GM12878 (cell line): ENCODE results near the gene NHS. TPM values are rescaled to one million over a fixed set of nuclear protein-coding genes. Genes with fewer than 3 reads are reported as not detected.

Experiments used
- ATAC-seq: fragments of 200-7000 bp; cut with Tn5 transposase; 3 replicates; pipeline ENCODE4 v1.9.1; 2020; ENCODE audit warnings: mild to moderate bottlenecking, moderate library complexity
- BruUV-seq: library from RNA; stranded (reverse); fragments of 400-500 nt; replicated peaks from 2 replicates; lab custom pipeline; 2021; lab: Mats Ljungman, UMichigan
- CTCF ChIA-PET: fragments of 300-600 bp; sonication (Branson Sonifier 250); formaldehyde crosslinking; extraction: SDS; loops from one replicate; lab custom pipeline; 2021; ENCODE audit warnings: inconsistent platforms; lab: Yijun Ruan, JAX
- POLR2A ChIA-PET: fragments of 350-600 bp; formaldehyde crosslinking; extraction: SDS; loops from one replicate; lab custom pipeline; 2021; ENCODE audit warnings: inconsistent platforms; lab: Charles Lee
- RAD21 ChIA-PET: fragments of 300-600 bp; sonication (Branson Sonifier 250); formaldehyde crosslinking; loops from one replicate; lab custom pipeline; 2023; ENCODE audit warnings: antibody characterized with exemption; ENCODE audit not compliant: unreplicated experiment; lab: Charles Lee
- SMC1A ChIA-PET: fragments of 300-600 bp; sonication (Branson Sonifier 250); formaldehyde crosslinking; loops from one replicate; lab custom pipeline; 2023; ENCODE audit not compliant: unreplicated experiment, uncharacterized antibody; lab: Charles Lee
- DNase-seq: peaks from one replicate; pipeline ENCODE4 v3.0.0-alpha.2; 2011; ENCODE audit warnings: low read depth, low spot score
- FAIRE-seq: peaks from 3 replicates; lab custom pipeline; 2011; peaks lifted over from hg19 to GRCh38; lab: Jason Lieb, UNC
- H2AFZ ChIP-seq: 2 replicates; pipeline ENCODE4 v1.6.0; 2011; ENCODE audit warnings: low read depth, low read length, control low read depth; ENCODE audit not compliant: control insufficient read depth
- H3K27ac ChIP-seq: 2 replicates; pipeline ENCODE4 v1.5.1; 2011; ENCODE audit warnings: control low read depth; ENCODE audit not compliant: control insufficient read depth, insufficient read depth
- H3K27me3 ChIP-seq, 2 experiments: replicated peaks in 1 of 2; 2 replicates each; pipeline versions ENCODE4 v1.6.0 to v1.6.1; 2011; ENCODE audit warnings: low read length in 1 of 2; ENCODE audit not compliant: control insufficient read depth in 2 of 2, insufficient read depth in 2 of 2
- H3K36me3 ChIP-seq, 2 experiments: 2 replicates each; pipeline ENCODE4 v1.5.1; 2011; ENCODE audit warnings: low read length in 1 of 2; ENCODE audit not compliant: control insufficient read depth in 2 of 2, insufficient read depth in 2 of 2
- H3K4me1 ChIP-seq: 2 replicates; pipeline ENCODE4 v1.6.1; 2011; ENCODE audit warnings: mild to moderate bottlenecking, low read length, moderate library complexity, mixed read lengths; ENCODE audit not compliant: control insufficient read depth, insufficient read depth
- H3K4me2 ChIP-seq: 2 replicates; pipeline ENCODE4 v1.6.0; 2011; ENCODE audit warnings: control low read depth; ENCODE audit not compliant: control insufficient read depth, insufficient read depth
- H3K4me3 ChIP-seq: fragments of 200-600 bp; sonication (generic); 2 replicates; pipeline ENCODE4 v1.5.1; 2016
- H3K79me2 ChIP-seq: 2 replicates; pipeline ENCODE4 v1.6.0; 2011; ENCODE audit warnings: low read length; ENCODE audit not compliant: control insufficient read depth, insufficient read depth
- H3K9ac ChIP-seq: 2 replicates; pipeline ENCODE4 v1.8.0; 2011; ENCODE audit warnings: low read length, control low read depth, mixed read lengths; ENCODE audit not compliant: control insufficient read depth, insufficient read depth
- H3K9me3 ChIP-seq: replicated peaks from 3 replicates; pipeline ENCODE4 v1.5.1; 2011; ENCODE audit warnings: mild to moderate bottlenecking, low read length; ENCODE audit not compliant: control insufficient read depth, insufficient read depth
- H4K20me1 ChIP-seq: 2 replicates; pipeline ENCODE4 v1.6.0; 2011; ENCODE audit not compliant: control insufficient read depth, insufficient read depth
- BCL11A ChIP-seq: IDR thresholded peaks from 2 replicates; pipeline ENCODE4 v1.6.1; 2011; ENCODE audit warnings: low read depth, low read length
- CHD2 ChIP-seq: IDR thresholded peaks from 2 replicates; pipeline ENCODE4 v1.6.1; 2011; ENCODE audit warnings: low read depth, low read length, improper control_type of control experiment, borderline replicate concordance
- CREM ChIP-seq: IDR thresholded peaks from 2 replicates; pipeline ENCODE4 v1.6.1; 2014; ENCODE audit warnings: antibody characterized with exemption, low read depth
- E2F8 ChIP-seq: fragments of 450-650 bp; IDR thresholded peaks from 2 replicates; pipeline ENCODE4 v1.6.1; 2018; ENCODE audit warnings: mild to moderate bottlenecking, low read depth, moderate library complexity; ENCODE audit not compliant: partially characterized antibody
- IKZF2 ChIP-seq, 2 experiments: fragments of 450-650 bp; IDR thresholded peaks; 2 replicates each; pipeline ENCODE4 v1.6.1; 2017; ENCODE audit warnings: mild to moderate bottlenecking in 2 of 2, moderate library complexity in 2 of 2
- JUND ChIP-seq: IDR thresholded peaks from 2 replicates; pipeline ENCODE4 v1.6.1; 2012; ENCODE audit warnings: low read depth, mild to moderate bottlenecking, low read length, improper control_type of control experiment, moderate library complexity
- NFYA ChIP-seq: IDR thresholded peaks from 2 replicates; pipeline ENCODE4 v1.6.1; 2011; ENCODE audit warnings: low read depth, mild to moderate bottlenecking, low read length, improper control_type of control experiment, borderline replicate concordance
- NR2C1 ChIP-seq: fragments of 450-650 bp; IDR thresholded peaks from 2 replicates; pipeline ENCODE4 v1.6.1; 2017; ENCODE audit warnings: antibody characterized with exemption, mild to moderate bottlenecking, moderate library complexity
- PAX5 ChIP-seq: IDR thresholded peaks from 2 replicates; pipeline ENCODE4 v1.6.1; 2011; ENCODE audit warnings: low read depth, low read length, borderline replicate concordance
- RAD51 ChIP-seq: fragments of 450-650 bp; IDR thresholded peaks from 2 replicates; pipeline ENCODE4 v1.6.1; 2016; ENCODE audit warnings: moderate library complexity, mild to moderate bottlenecking, inconsistent platforms
- REST ChIP-seq: IDR thresholded peaks from 2 replicates; pipeline ENCODE4 v1.6.1; 2012; ENCODE audit warnings: mild to moderate bottlenecking, low read depth, low read length
- SMAD1 ChIP-seq: fragments of 450-650 bp; IDR thresholded peaks from 2 replicates; pipeline ENCODE4 v1.6.1; 2018; ENCODE audit warnings: mild to moderate bottlenecking, low read depth; ENCODE audit not compliant: partially characterized antibody
- SP1 ChIP-seq: IDR thresholded peaks from one replicate; pipeline ENCODE4 v1.6.1; 2011; ENCODE audit warnings: low read depth, low read length
- SPI1 ChIP-seq: IDR thresholded peaks from 2 replicates; pipeline ENCODE4 v1.6.1; 2011; ENCODE audit warnings: low read depth, mild to moderate bottlenecking, low read length, moderate library complexity, borderline replicate concordance; ENCODE audit not compliant: insufficient read depth
- SUPT20H ChIP-seq: IDR thresholded peaks from 2 replicates; pipeline ENCODE4 v1.6.1; 2011; ENCODE audit warnings: low read depth, mild to moderate bottlenecking, low read length, moderate library complexity, borderline replicate concordance; ENCODE audit not compliant: control insufficient read depth
- WRNIP1 ChIP-seq: IDR thresholded peaks from 2 replicates; pipeline ENCODE4 v1.6.1; 2011; ENCODE audit warnings: low read depth, low read length, improper control_type of control experiment, borderline replicate concordance
- WGBS: methylation state at CpG from one replicate; pipeline ENCODE4 v1.1.6; 2016; ENCODE audit warnings: low lambda C conversion rate; ENCODE audit not compliant: insufficient replicate concordance, insufficient coverage; ENCODE audit errors: missing lambda C conversion rate; 5-methylcytosine and 5-hydroxymethylcytosine counted together
- in situ Hi-C: fragments of 300-500 bp; cut with MboI; formaldehyde crosslinking; loops from 9 replicates; pipeline ENCODE4 v1.14.3; 2018; ENCODE audit warnings: mixed read lengths
- intact Hi-C: fragments of 100-400 bp; cut with micrococcal nuclease; formaldehyde crosslinking; loops from one replicate; pipeline ENCODE4 v1.14.2; 2022; ENCODE audit not compliant: unreplicated experiment
- polyA plus RNA-seq, 11 experiments: library from polyadenylated mRNA; depleted of rRNA in 4 of 11; unstranded in 6 of 11; stranded (reverse) in 5 of 11; fragments of >200 nt; fragmentation: Nextera tagmentation in 4 of 11; fragmentation: Illumina TruSeq in 1 of 11; extraction: Ambion mirVana in 4 of 11; extraction: Trizol in 1 of 11; gene quantifications; 1 replicate in 1 of 11; 2 replicates in 10 of 11; pipeline versions ENCODE4 v1.2.1 to v1.2.3, GENCODE V29; 2011 to 2016; ENCODE audit warnings: inconsistent platforms in 2 of 11, missing spikeins in 2 of 11, low read depth in 1 of 11
- total RNA-seq, 4 experiments: library from RNA; depleted of rRNA in 3 of 4; stranded (reverse); fragments of >200 nt in 3 of 4; fragmentation: Illumina TruSeq in 1 of 4; extraction: Trizol in 1 of 4; gene quantifications; 2 replicates each; pipeline versions ENCODE4 v1.2.1 to v1.2.3, GENCODE V29; 2013 to 2021

Gene NHS
- total and polyA plus RNA-seq, 10 of the 15 experiments (the other 5 are each of a cell fraction or from before 2014, with no cell fraction given), result under 0.01 to 0.07 (median 0.03) TPM; not detected in 7

DNA sequence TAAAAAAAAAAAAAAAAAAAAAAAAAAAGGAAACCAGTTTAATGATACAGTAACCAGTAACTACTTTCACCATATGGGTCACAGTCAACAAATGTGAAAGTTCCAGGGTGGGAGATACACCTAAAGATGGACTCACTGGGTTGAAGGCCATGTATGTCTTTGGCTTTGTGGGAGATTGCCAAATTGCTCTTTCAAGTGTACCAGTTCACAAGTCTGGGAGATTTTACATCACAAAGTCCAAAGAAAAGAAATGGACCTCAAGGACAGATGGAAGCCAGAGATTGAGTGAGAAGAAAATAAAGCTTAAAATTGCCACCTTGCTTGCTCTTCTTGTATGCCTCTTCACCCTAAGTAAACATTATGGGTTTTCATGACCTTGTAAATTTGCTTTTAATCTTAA is 65.3 kb downstream of the NHS start (continued):
- no peak for TF ChIP-seq E2F8

- no peaks in the 10 kb centered on the region for H4K20me1 ChIP-seq
- H3K9ac ChIP-seq, result no peak overlapping the region
- no peak overlapping the region for H3K27ac ChIP-seq
- H3K27me3 ChIP-seq, result no peaks in the 10 kb centered on the region
- intact Hi-C loops, result no loop called here
- no peaks in the 10 kb centered on the region for H3K36me3 ChIP-seq
- ChIA-PET SMC1A (no interaction called here), POLR2A (no interaction called here), CTCF (interaction anchor here (0.8 kb wide), 1 partner anchor 199 kb away, joined by 3 read pairs; no protein-coding TSS in a partner anchor)
- 28% methylated on average over 3 of the region's 3 CpGs for WGBS
- H3K4me3 ChIP-seq, result no peak overlapping the region
- DNase-seq (no peak), ATAC-seq (no peak), FAIRE-seq (no peak)
- H3K79me2 ChIP-seq, result no peaks in the 10 kb centered on the region
- no peak overlapping the region for H3K4me2 ChIP-seq
- BruUV-seq, result no TSS peak
- H3K4me1 ChIP-seq, result no peaks in the 10 kb centered on the region
- H2AFZ ChIP-seq, result no peak overlapping the region
- in situ Hi-C loops, result no loop called here
- H3K9me3 ChIP-seq, result no peaks in the 10 kb centered on the region
- TF ChIP-seq BCL11A, result no peak
- no peak for TF ChIP-seq CHD2
- TF ChIP-seq IKZF2 (IDR thresholded peaks at IDR 0.05), result no peak
- no peak for TF ChIP-seq SMAD1
- no peak for TF ChIP-seq REST
- no peak for TF ChIP-seq SP1
- TF ChIP-seq NR2C1, result no peak
- TF ChIP-seq NFYA, result no peak
- no peak for TF ChIP-seq SUPT20H
- no peak for TF ChIP-seq CREM
- TF ChIP-seq RAD51, result no peak
- no peak for TF ChIP-seq SPI1
- TF ChIP-seq PAX5, result no peak
- TF ChIP-seq WRNIP1, result no peak
- no peak for TF ChIP-seq JUND
- TF ChIP-seq, all 136 proteins: peak for 0
- RAD21 ChIA-PET, result no interaction called here
Observed at GRCh38 chrX:17440836-17441235, 65.8 kb downstream of the NHS start.
